ENCODE measurements around the gene RSRC1.

The RSRC1 gene

DNA sequence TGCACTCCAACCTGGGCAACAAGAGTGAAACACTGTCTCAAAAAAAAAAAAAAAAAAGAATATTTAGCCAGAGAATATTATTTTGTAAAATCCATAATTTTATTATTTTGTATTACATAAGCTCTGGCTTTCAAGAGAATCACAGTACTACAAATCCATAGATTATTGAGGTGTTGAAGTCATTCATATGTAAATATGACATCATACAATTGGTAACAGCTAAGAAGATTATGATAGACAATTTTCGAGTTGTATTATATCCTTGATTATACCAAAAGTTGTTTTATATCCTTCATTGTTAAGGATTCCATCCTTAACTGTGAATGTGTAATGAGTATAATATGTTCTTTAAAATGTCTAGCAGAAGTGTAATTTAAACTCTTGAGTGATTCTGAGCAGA lies 464.8 kb downstream of the RSRC1 start:
- Histone ChIP-seq H3K27ac (no peak overlapping the region), H3K27me3 (replicated peaks) (no peaks in the 10 kb centered on the region), H3K36me3 (replicated peaks) (no peaks in the 10 kb centered on the region), H3K4me3 (ENCODE audit: low read depth, low read length) (no peak overlapping the region)
- DNase-seq, result no peak
- in situ Hi-C loops (cut with HindIII; ENCODE audit: low pct_ligation_motif_present, low sequenced_read_pairs), result no loop called here
- TF ChIP-seq CTCF (IDR thresholded peaks at IDR 0.05; ENCODE audit: low read depth, low read length, missing control alignments), result no peak

DNA sequence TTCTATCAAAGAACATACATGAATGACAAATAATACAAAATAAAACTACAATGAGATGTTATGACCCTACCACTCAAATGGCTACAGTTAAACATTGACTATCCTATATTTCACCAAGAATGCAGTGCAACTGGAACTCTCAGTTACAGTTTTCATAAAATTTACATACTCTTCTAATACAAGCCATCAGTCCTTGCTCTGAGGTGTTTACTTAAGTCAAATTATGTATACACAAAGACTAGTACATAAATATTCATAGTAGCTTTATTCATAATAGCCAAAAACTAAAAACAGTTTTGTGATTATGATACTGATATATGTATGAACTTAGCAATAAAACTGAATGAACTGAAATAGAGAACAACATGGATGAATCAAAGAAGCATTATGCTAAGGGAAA lies 480.3 kb downstream of the RSRC1 start:
- in situ Hi-C loops (cut with HindIII; ENCODE audit: low pct_ligation_motif_present, low sequenced_read_pairs), result no loop called here

More for the DNA sequence above, 480.3 kb downstream of the RSRC1 start:
- no peak for TF ChIP-seq CTCF (IDR thresholded peaks at IDR 0.05; ENCODE audit: low read depth, low read length, missing control alignments)
- DNase-seq, result no peak
- no peak overlapping the region for H3K4me3 ChIP-seq (ENCODE audit: low read depth, low read length)
- no peaks in the 10 kb centered on the region for H3K27me3 ChIP-seq (replicated peaks)
- H3K36me3 ChIP-seq (replicated peaks), result no peaks in the 10 kb centered on the region
- no peak overlapping the region for H3K27ac ChIP-seq

Data from brain microvascular endothelial cell (primary cell).